Lower leg skin (tissue), 4 donors: ENCODE measurements around the gene WFS1. TPM values are rescaled to one million over a fixed set of nuclear protein-coding genes. Genes with fewer than 3 reads are reported as not detected.

Experiments used
- DNase-seq, 2 donors: peaks; one replicate each; pipeline ENCODE4 v3.0.0-alpha.2; 2019; ENCODE audit warnings: low spot score in 2 of 2
- H3K4me3 ChIP-seq: fragments of 200-600 bp; sonication (generic); 2 replicates; pipeline ENCODE4 v1.5.1; 2017; ENCODE audit warnings: mild to moderate bottlenecking, low read depth; ENCODE audit not compliant: poor library complexity, severe bottlenecking
- CTCF ChIP-seq, 3 donors: fragments of 450-650 bp; IDR thresholded peaks; one replicate each; pipeline ENCODE4 v1.5.1; 2016; ENCODE audit warnings: antibody characterized with exemption in 3 of 3, mild to moderate bottlenecking in 3 of 3, moderate library complexity in 2 of 3
- POLR2A ChIP-seq, 2 donors: fragments of 450-650 bp; IDR thresholded peaks; one replicate each; pipeline ENCODE4 v1.6.1; 2016 to 2017; ENCODE audit warnings: antibody characterized with exemption in 2 of 2, mild to moderate bottlenecking in 1 of 2, moderate library complexity in 1 of 2
- WGBS, 2 donors: methylation state at CpG; one replicate each; pipeline ENCODE4 v1.1.5; 2018; 5-methylcytosine and 5-hydroxymethylcytosine counted together
- intact Hi-C: fragments of 100-400 bp; cut with DNase I; formaldehyde crosslinking; loops from one replicate; pipeline ENCODE4 v1.15.0; 2023; ENCODE audit warnings: low total_unique reads
- total RNA-seq, 4 donors: library from RNA; depleted of rRNA; stranded (reverse); fragments of >200 nt; gene quantifications; one replicate each; pipeline ENCODE4 v1.1.0, GENCODE V29; 2016

WFS1 gene
- total RNA-seq, 4 donors from 2014 or later, result 39.4 to 48.6 (median 45.1) TPM

- no peak overlapping the region for H3K4me3 ChIP-seq
- TF ChIP-seq CTCF (IDR thresholded peaks at IDR 0.05), result no peak
- TF ChIP-seq POLR2A (IDR thresholded peaks at IDR 0.05), result no peak
- no peak for DNase-seq
- WGBS, 2 donors, result 92% methylated on average over 22 of the region's 22 CpGs
- intact Hi-C loops, result no loop called here
Measured at GRCh38 chr4:6351246-6352000, 81.8 kb downstream of the WFS1 start.

GRCh38 chr4:6352031-6352692 is 82.5 kb downstream of the WFS1 start:
- H3K4me3 ChIP-seq, result no peak overlapping the region
- WGBS, 2 donors, result 78 to 85% methylated on average over 13 of the region's 13 CpGs
- no peak for DNase-seq
- TF ChIP-seq CTCF (IDR thresholded peaks at IDR 0.05) (no peak), POLR2A (IDR thresholded peaks at IDR 0.05) (no peak)
- intact Hi-C loops, result no loop called here

Other genes with a start within 250 kb of the WFS1 start
- gene JAKMIP1, start 69.3 kb upstream of the WFS1 start, total RNA-seq, result not detected
- gene PPP2R2C, start 202.8 kb downstream of the WFS1 start, total RNA-seq, result 10 to 100 TPM; 50.7 to 81.3 (median 62.0) TPM